Nephron (organoid): ENCODE results near the gene RNF207.
A peak's percentile ranks its signal among the peaks of the same experiment; 100 is the strongest.

Source experiments
- H3K27ac Mint-ChIP-seq, 3 experiments: 2 replicates each; pipeline ENCODE4 v1.8.0; 2020; ENCODE audit warnings: mixed read lengths in 3 of 3, mild to moderate bottlenecking in 2 of 3, moderate library complexity in 1 of 3
- H3K27me3 Mint-ChIP-seq: 2 replicates; pipeline ENCODE4 v1.8.0; 2021; ENCODE audit warnings: low read depth, mild to moderate bottlenecking, moderate library complexity, mixed read lengths
- H3K36me3 Mint-ChIP-seq: 2 replicates; pipeline ENCODE4 v1.8.0; 2020; ENCODE audit warnings: low read depth, mixed read lengths
- H3K4me1 Mint-ChIP-seq: 2 replicates; pipeline ENCODE4 v1.8.0; 2020; ENCODE audit warnings: mixed read lengths
- H3K4me3 Mint-ChIP-seq, 3 experiments: 2 replicates each; pipeline ENCODE4 v1.8.0; 2020; ENCODE audit warnings: mild to moderate bottlenecking in 3 of 3, mixed read lengths in 3 of 3, moderate library complexity in 2 of 3
- H3K9me3 Mint-ChIP-seq: 2 replicates; pipeline ENCODE4 v1.8.0; 2020; ENCODE audit warnings: mixed read lengths
- TF ChIP-seq, protein P1 (sequence below), 3 experiments: fragments of 200-600 bp; sonication (generic); IDR thresholded peaks; one replicate each; pipeline ENCODE4 v1.5.0; 2021; ENCODE audit warnings: antibody characterized with exemption in 3 of 3; ENCODE audit not compliant: unreplicated experiment in 3 of 3

Gene RNF207

GRCh38 chr1:6170742-6171201 lies 35.1 kb upstream of the RNF207 start:
- no peaks in the 10 kb centered on the region for H3K9me3 Mint-ChIP-seq
- H3K27ac Mint-ChIP-seq, result no peak overlapping the region
- no peaks in the 10 kb centered on the region for H3K36me3 Mint-ChIP-seq
- H3K4me3 Mint-ChIP-seq, result no peak overlapping the region
- no peaks in the 10 kb centered on the region for H3K4me1 Mint-ChIP-seq
- TF ChIP-seq, protein P1, sequence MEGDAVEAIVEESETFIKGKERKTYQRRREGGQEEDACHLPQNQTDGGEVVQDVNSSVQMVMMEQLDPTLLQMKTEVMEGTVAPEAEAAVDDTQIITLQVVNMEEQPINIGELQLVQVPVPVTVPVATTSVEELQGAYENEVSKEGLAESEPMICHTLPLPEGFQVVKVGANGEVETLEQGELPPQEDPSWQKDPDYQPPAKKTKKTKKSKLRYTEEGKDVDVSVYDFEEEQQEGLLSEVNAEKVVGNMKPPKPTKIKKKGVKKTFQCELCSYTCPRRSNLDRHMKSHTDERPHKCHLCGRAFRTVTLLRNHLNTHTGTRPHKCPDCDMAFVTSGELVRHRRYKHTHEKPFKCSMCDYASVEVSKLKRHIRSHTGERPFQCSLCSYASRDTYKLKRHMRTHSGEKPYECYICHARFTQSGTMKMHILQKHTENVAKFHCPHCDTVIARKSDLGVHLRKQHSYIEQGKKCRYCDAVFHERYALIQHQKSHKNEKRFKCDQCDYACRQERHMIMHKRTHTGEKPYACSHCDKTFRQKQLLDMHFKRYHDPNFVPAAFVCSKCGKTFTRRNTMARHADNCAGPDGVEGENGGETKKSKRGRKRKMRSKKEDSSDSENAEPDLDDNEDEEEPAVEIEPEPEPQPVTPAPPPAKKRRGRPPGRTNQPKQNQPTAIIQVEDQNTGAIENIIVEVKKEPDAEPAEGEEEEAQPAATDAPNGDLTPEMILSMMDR (IDR thresholded peaks at IDR 0.05; ENCODE audit: unreplicated experiment in 3 of 3), result no peak
- H3K27me3 Mint-ChIP-seq, result peaks cover 48% of the 10 kb centered on the region

- H3K9me3 Mint-ChIP-seq, result no peaks in the 10 kb centered on the region
- no peak overlapping the region for H3K4me3 Mint-ChIP-seq
- no peaks in the 10 kb centered on the region for H3K4me1 Mint-ChIP-seq
- no peaks in the 10 kb centered on the region for H3K36me3 Mint-ChIP-seq
- TF ChIP-seq, protein P1 (IDR thresholded peaks at IDR 0.05; ENCODE audit: unreplicated experiment in 3 of 3), result peak in 2 of 3 experiments; percentile 9 to 19
- H3K27me3 Mint-ChIP-seq, result peaks cover 43% of the 10 kb centered on the region
- no peak overlapping the region for H3K27ac Mint-ChIP-seq
These were observed 34.3 kb upstream of the RNF207 start for GRCh38 chr1:6171548-6172124.

DNA sequence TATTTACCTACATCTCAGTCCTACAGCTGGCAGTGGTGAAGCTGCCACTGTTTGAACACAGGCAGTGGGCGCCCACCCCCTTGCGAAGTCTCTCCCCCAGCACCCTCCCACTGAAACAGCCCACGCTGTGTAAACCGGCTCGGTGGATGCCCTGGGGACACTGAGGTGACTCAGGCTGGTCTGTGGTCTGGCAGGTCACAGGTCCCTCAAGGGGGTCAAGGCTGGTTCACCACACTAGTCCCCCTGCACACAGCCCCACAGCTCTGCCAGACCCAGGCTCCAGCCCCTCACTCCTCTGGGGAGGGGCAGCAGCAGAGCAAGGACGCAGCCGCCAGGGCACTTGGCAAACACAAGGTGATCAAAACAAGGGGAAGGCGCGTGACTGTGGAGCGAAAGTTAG lies 33.4 kb upstream of the RNF207 start:
- Mint-ChIP-seq H3K4me3 (no peak overlapping the region), H3K27me3 (peaks cover 34% of the 10 kb centered on the region), H3K4me1 (peaks cover 3% of the 10 kb centered on the region), H3K9me3 (no peaks in the 10 kb centered on the region), H3K36me3 (no peaks in the 10 kb centered on the region), H3K27ac (no peak overlapping the region)
- TF ChIP-seq, protein P1 (IDR thresholded peaks at IDR 0.05; ENCODE audit: unreplicated experiment in 3 of 3), result no peak

- no peak overlapping the region for H3K4me3 Mint-ChIP-seq
- H3K27me3 Mint-ChIP-seq, result peaks cover 15% of the 10 kb centered on the region
- H3K36me3 Mint-ChIP-seq, result no peaks in the 10 kb centered on the region
- no peaks in the 10 kb centered on the region for H3K9me3 Mint-ChIP-seq
- peaks cover 10% of the 10 kb centered on the region for H3K4me1 Mint-ChIP-seq
- no peak overlapping the region for H3K27ac Mint-ChIP-seq
- TF ChIP-seq, protein P1 (IDR thresholded peaks at IDR 0.05; ENCODE audit: unreplicated experiment in 3 of 3), result no peak
These were observed 31.1 kb upstream of the RNF207 start for GRCh38 chr1:6174621-6175410.

GRCh38 chr1:6175411-6175828 lies 30.5 kb upstream of the RNF207 start:
- no peaks in the 10 kb centered on the region for H3K9me3 Mint-ChIP-seq
- H3K4me1 Mint-ChIP-seq, result peaks cover 10% of the 10 kb centered on the region
- H3K27ac Mint-ChIP-seq, result no peak overlapping the region
- H3K4me3 Mint-ChIP-seq, result no peak overlapping the region
- TF ChIP-seq, protein P1 (IDR thresholded peaks at IDR 0.05; ENCODE audit: unreplicated experiment in 3 of 3), result no peak
- H3K27me3 Mint-ChIP-seq, result peaks cover 15% of the 10 kb centered on the region
- H3K36me3 Mint-ChIP-seq, result no peaks in the 10 kb centered on the region
